IMR-90 (cell line): ENCODE data around the gene KNCN. TPM values are rescaled to one million over a fixed set of nuclear protein-coding genes. Genes with fewer than 3 reads are reported as not detected.

Experiments
- ATAC-seq: fragments of 200-7000 bp; cut with Tn5 transposase; 2 replicates; pipeline ENCODE4 v1.9.1; 2020; ENCODE audit warnings: low read depth, mild to moderate bottlenecking, moderate library complexity
- BruUV-seq: library from RNA; stranded (reverse); fragments of 400-500 nt; replicated peaks from 2 replicates; lab custom pipeline; 2021; lab: Mats Ljungman, UMichigan
- CTCF ChIA-PET: fragments of 300-600 bp; formaldehyde crosslinking; extraction: SDS; loops from one replicate; lab custom pipeline; 2021; ENCODE audit warnings: antibody characterized with exemption; lab: Yijun Ruan, JAX
- POLR2A ChIA-PET: fragments of 300-600 bp; sonication (Branson Sonifier 250); formaldehyde crosslinking; loops from one replicate; lab custom pipeline; 2022; ENCODE audit warnings: antibody characterized with exemption; ENCODE audit not compliant: unreplicated experiment; lab: Charles Lee
- DNase-seq: peaks from one replicate; pipeline ENCODE4 v3.0.0; 2013
- H2AFZ ChIP-seq: replicated peaks from 2 replicates; pipeline ENCODE3; 2013; ENCODE audit warnings: low read length, mild to moderate bottlenecking; ENCODE audit not compliant: poor library complexity
- H2AK5ac ChIP-seq: 2 replicates; pipeline ENCODE4 v1.6.1; 2013; ENCODE audit warnings: low read depth, low read length, inconsistent platforms
- H2AK9ac ChIP-seq: replicated peaks from 2 replicates; pipeline ENCODE3; 2013; ENCODE audit warnings: mild to moderate bottlenecking, low read depth, low read length, moderate library complexity; ENCODE audit not compliant: poor library complexity
- H2BK120ac ChIP-seq: 2 replicates; pipeline ENCODE4 v1.6.1; 2013; ENCODE audit warnings: low read depth, low read length, inconsistent platforms
- H2BK15ac ChIP-seq: 3 replicates; pipeline ENCODE4 v1.6.1; 2013; ENCODE audit warnings: low read depth, low read length, inconsistent platforms
- H2BK20ac ChIP-seq: 2 replicates; pipeline ENCODE4 v1.6.1; 2013; ENCODE audit warnings: low read depth, mild to moderate bottlenecking, inconsistent platforms, low read length, moderate library complexity
- H2BK5ac ChIP-seq: 2 replicates; pipeline ENCODE4 v1.6.1; 2013; ENCODE audit warnings: mild to moderate bottlenecking, low read depth, low read length, inconsistent platforms; ENCODE audit not compliant: poor library complexity, severe bottlenecking
- H3K14ac ChIP-seq: replicated peaks from 2 replicates; pipeline ENCODE4 v1.6.1; 2013; ENCODE audit warnings: low read depth, low read length, inconsistent platforms
- H3K18ac ChIP-seq: 2 replicates; pipeline ENCODE4 v1.6.1; 2013; ENCODE audit warnings: low read depth, low read length, control low read depth
- H3K23ac ChIP-seq: 2 replicates; pipeline ENCODE4 v1.6.1; 2013; ENCODE audit warnings: low read depth, low read length, inconsistent platforms
- H3K27ac ChIP-seq: 2 replicates; pipeline ENCODE4 v1.5.1; 2013; ENCODE audit warnings: mild to moderate bottlenecking, control low read depth, low read length; ENCODE audit not compliant: insufficient read depth
- H3K27me3 ChIP-seq: 2 replicates; pipeline ENCODE4 v1.6.1; 2013; ENCODE audit warnings: low read length; ENCODE audit not compliant: control insufficient read depth, insufficient read depth
- H3K36me3 ChIP-seq: 2 replicates; pipeline ENCODE4 v1.6.1; 2013; ENCODE audit warnings: low read length, mixed read lengths; ENCODE audit not compliant: control insufficient read depth, insufficient read depth
- H3K4ac ChIP-seq: 2 replicates; pipeline ENCODE4 v1.6.1; 2013; ENCODE audit warnings: low read depth, low read length, inconsistent platforms
- H3K4me1 ChIP-seq: 2 replicates; pipeline ENCODE4 v1.6.1; 2013; ENCODE audit warnings: low read length, mixed read lengths; ENCODE audit not compliant: control insufficient read depth, insufficient read depth
- H3K4me2 ChIP-seq: 2 replicates; pipeline ENCODE4 v1.6.1; 2013; ENCODE audit warnings: low read depth, mild to moderate bottlenecking, control low read depth, low read length, moderate library complexity
- H3K4me3 ChIP-seq: 2 replicates; pipeline ENCODE4 v1.5.1; 2013; ENCODE audit warnings: low read depth, mild to moderate bottlenecking, control low read depth, low read length, moderate library complexity; ENCODE audit not compliant: insufficient read depth
- H3K56ac ChIP-seq: 2 replicates; pipeline ENCODE4 v1.6.1; 2013; ENCODE audit warnings: low read length, inconsistent platforms; ENCODE audit not compliant: insufficient read depth; ENCODE audit errors: extremely low read depth
- H3K79me1 ChIP-seq, 2 experiments: 2 replicates each; pipeline ENCODE4 v1.6.1; 2013; ENCODE audit warnings: low read length in 2 of 2, inconsistent platforms in 1 of 2, low read depth in 1 of 2
- H3K9ac ChIP-seq: 2 replicates; pipeline ENCODE4 v1.6.1; 2013; ENCODE audit warnings: low read depth, low read length, control low read depth
- H3K9me1 ChIP-seq: 2 replicates; pipeline ENCODE4 v1.6.1; 2013; ENCODE audit warnings: low read length, inconsistent platforms; ENCODE audit not compliant: insufficient read depth
- H3K9me3 ChIP-seq: 2 replicates; pipeline ENCODE4 v1.6.1; 2013; ENCODE audit warnings: low read length; ENCODE audit not compliant: control insufficient read depth, insufficient read depth
- H4K20me1 ChIP-seq: 2 replicates; pipeline ENCODE4 v1.6.1; 2013; ENCODE audit warnings: low read length, inconsistent platforms; ENCODE audit not compliant: insufficient read depth
- H4K5ac ChIP-seq: 2 replicates; pipeline ENCODE4 v1.6.1; 2013; ENCODE audit warnings: mild to moderate bottlenecking, low read depth, low read length, control low read depth
- H4K8ac ChIP-seq, 2 experiments: 2 replicates each; pipeline ENCODE4 v1.6.1; 2013; ENCODE audit warnings: low read depth in 2 of 2, low read length in 2 of 2, control low read depth in 1 of 2, inconsistent platforms in 1 of 2
- H4K91ac ChIP-seq: 2 replicates; pipeline ENCODE4 v1.6.1; 2013; ENCODE audit warnings: low read depth, low read length, inconsistent platforms; ENCODE audit not compliant: insufficient read depth
- BHLHE40 ChIP-seq: fragments of 150-350 bp; IDR thresholded peaks from 2 replicates; pipeline ENCODE4 v1.6.1; 2016; ENCODE audit warnings: mild to moderate bottlenecking, low read depth, low read length
- CEBPB ChIP-seq: IDR thresholded peaks from 2 replicates; pipeline ENCODE4 v1.6.1; 2012; ENCODE audit warnings: low read depth, low read length, improper control_type of control experiment
- CHD1 ChIP-seq: IDR thresholded peaks from 2 replicates; pipeline ENCODE4 v1.6.1; 2012; ENCODE audit warnings: low read depth, low read length, improper control_type of control experiment
- ELK1 ChIP-seq: fragments of 150-350 bp; IDR thresholded peaks from 2 replicates; pipeline ENCODE4 v1.6.1; 2016; ENCODE audit warnings: low read depth, mild to moderate bottlenecking, low read length, moderate library complexity, borderline replicate concordance
- FOS ChIP-seq: fragments of 150-350 bp; IDR thresholded peaks from 2 replicates; pipeline ENCODE4 v1.6.1; 2016; ENCODE audit warnings: low read depth, low read length
- MAFK ChIP-seq: IDR thresholded peaks from 2 replicates; pipeline ENCODE4 v1.6.1; 2012; ENCODE audit warnings: low read depth, low read length, improper control_type of control experiment
- MAZ ChIP-seq: IDR thresholded peaks from 2 replicates; pipeline ENCODE4 v1.6.1; 2012; ENCODE audit warnings: low read depth, mild to moderate bottlenecking, low read length, improper control_type of control experiment, moderate library complexity, borderline replicate concordance
- MXI1 ChIP-seq: IDR thresholded peaks from 2 replicates; pipeline ENCODE4 v1.6.1; 2012; ENCODE audit warnings: low read depth, mild to moderate bottlenecking, low read length, moderate library complexity, borderline replicate concordance
- NFE2L2 ChIP-seq: fragments of 150-350 bp; IDR thresholded peaks from 2 replicates; pipeline ENCODE4 v1.6.1; 2016; ENCODE audit warnings: low read depth, mild to moderate bottlenecking, low read length
- POLR2A ChIP-seq: IDR thresholded peaks from 2 replicates; pipeline ENCODE4 v1.6.1; 2012; ENCODE audit warnings: mild to moderate bottlenecking, low read depth, low read length
- RAD21 ChIP-seq: IDR thresholded peaks from 2 replicates; pipeline ENCODE4 v1.6.1; 2012; ENCODE audit warnings: low read length, improper control_type of control experiment
- RCOR1 ChIP-seq: IDR thresholded peaks from 2 replicates; pipeline ENCODE4 v1.6.1; 2012; ENCODE audit warnings: mild to moderate bottlenecking, low read length, improper control_type of control experiment; ENCODE audit not compliant: insufficient replicate concordance
- RFX5 ChIP-seq: IDR thresholded peaks from 2 replicates; pipeline ENCODE4 v1.8.0; 2012; ENCODE audit warnings: low read depth, mild to moderate bottlenecking, low read length, moderate library complexity
- SMC3 ChIP-seq: fragments of 150-350 bp; IDR thresholded peaks from 2 replicates; pipeline ENCODE4 v1.6.1; 2016; ENCODE audit warnings: low read depth, mild to moderate bottlenecking, antibody characterized with exemption, low read length, moderate library complexity
- WGBS, 2 experiments: methylation state at CpG; one replicate each; pipeline versions ENCODE4 v1.1.5 to v1.1.7; 2013; ENCODE audit warnings: missing lambda C conversion rate in 2 of 2; ENCODE audit not compliant: insufficient read length in 1 of 2; ENCODE audit errors: extremely low coverage in 2 of 2; 5-methylcytosine and 5-hydroxymethylcytosine counted together
- dilution Hi-C: fragments of 300-500 bp; cut with HindIII; formaldehyde crosslinking; loops from one replicate; pipeline ENCODE4 v1.14.3; 2018; ENCODE audit warnings: low sequenced_read_pairs; ENCODE audit not compliant: unreplicated experiment
- in situ Hi-C: fragments of 300-500 bp; cut with MboI; formaldehyde crosslinking; loops from 3 replicates; pipeline ENCODE4 v1.14.3; 2019; ENCODE audit warnings: low sequenced_read_pairs, inconsistent platforms, mixed read lengths
- intact Hi-C: fragments of 100-400 bp; cut with micrococcal nuclease; formaldehyde crosslinking; loops from 2 replicates; pipeline ENCODE4 v1.10.0; 2022
- polyA plus RNA-seq, 3 experiments: library from polyadenylated mRNA; depleted of rRNA; stranded (reverse); fragments of >200 nt; gene quantifications; 2 replicates each; pipeline ENCODE4 v1.2.3, GENCODE V29; 2012; ENCODE audit warnings: low replicate concordance in 1 of 3
- total RNA-seq: library from RNA; depleted of rRNA; stranded (reverse); fragments of >200 nt; gene quantifications from 2 replicates; pipeline ENCODE4 v1.2.3, GENCODE V29; 2012
- TF ChIP-seq, protein P1 (sequence below): conservative IDR thresholded peaks from 2 replicates; pipeline ENCODE4 v1.5.1; 2012; ENCODE audit warnings: mild to moderate bottlenecking, low read depth, low read length, improper control_type of control experiment
- TF ChIP-seq, protein P2 (sequence below): fragments of 150-350 bp; IDR thresholded peaks from 2 replicates; pipeline ENCODE4 v1.6.1; 2017; ENCODE audit warnings: mild to moderate bottlenecking, antibody characterized with exemption, low read length, low read depth

Gene KNCN
- total and polyA plus RNA-seq, 2 of the 4 experiments (the other 2 are of a cell fraction): not detected

GRCh38 chr1:46519209-46519608, 32.2 kb downstream of the KNCN start:
- dilution Hi-C loops: no loop called here
- ATAC-seq: no peak

More at GRCh38 chr1:46519209-46519608, 32.2 kb downstream of the KNCN start:
- no peaks in the 10 kb centered on the region for H3K36me3 ChIP-seq
- H2AK5ac ChIP-seq: no peak overlapping the region
- H2BK5ac ChIP-seq: no peak overlapping the region
- H3K4ac ChIP-seq: no peak overlapping the region
- no peak for DNase-seq
- in situ Hi-C loops: no loop called here
- H3K9me1 ChIP-seq: peaks cover 3% of the 10 kb centered on the region
- H3K79me1 ChIP-seq: no peaks in the 10 kb centered on the region
- H2BK15ac ChIP-seq: no peak overlapping the region
- H3K27ac ChIP-seq: no peak overlapping the region
- CTCF ChIA-PET: no interaction called here
- peaks cover 42% of the 10 kb centered on the region for H3K27me3 ChIP-seq
- H3K18ac ChIP-seq: no peak overlapping the region
- H4K5ac ChIP-seq: no peak overlapping the region
- no peak overlapping the region for H2AK9ac ChIP-seq
- H3K56ac ChIP-seq: no peak overlapping the region
- 43% methylated on average over 1 of the region's 4 CpGs; no CpG with 5 or more reads in 1 of the 2 experiments for WGBS, 2 experiments
- no peak overlapping the region for H2BK120ac ChIP-seq
- TF ChIP-seq MAZ: no peak
- TF ChIP-seq CEBPB: no peak
- no peak for TF ChIP-seq MAFK
- no peak for TF ChIP-seq ELK1
- TF ChIP-seq MXI1: no peak
- no peak for TF ChIP-seq SMC3
- TF ChIP-seq, protein P1, sequence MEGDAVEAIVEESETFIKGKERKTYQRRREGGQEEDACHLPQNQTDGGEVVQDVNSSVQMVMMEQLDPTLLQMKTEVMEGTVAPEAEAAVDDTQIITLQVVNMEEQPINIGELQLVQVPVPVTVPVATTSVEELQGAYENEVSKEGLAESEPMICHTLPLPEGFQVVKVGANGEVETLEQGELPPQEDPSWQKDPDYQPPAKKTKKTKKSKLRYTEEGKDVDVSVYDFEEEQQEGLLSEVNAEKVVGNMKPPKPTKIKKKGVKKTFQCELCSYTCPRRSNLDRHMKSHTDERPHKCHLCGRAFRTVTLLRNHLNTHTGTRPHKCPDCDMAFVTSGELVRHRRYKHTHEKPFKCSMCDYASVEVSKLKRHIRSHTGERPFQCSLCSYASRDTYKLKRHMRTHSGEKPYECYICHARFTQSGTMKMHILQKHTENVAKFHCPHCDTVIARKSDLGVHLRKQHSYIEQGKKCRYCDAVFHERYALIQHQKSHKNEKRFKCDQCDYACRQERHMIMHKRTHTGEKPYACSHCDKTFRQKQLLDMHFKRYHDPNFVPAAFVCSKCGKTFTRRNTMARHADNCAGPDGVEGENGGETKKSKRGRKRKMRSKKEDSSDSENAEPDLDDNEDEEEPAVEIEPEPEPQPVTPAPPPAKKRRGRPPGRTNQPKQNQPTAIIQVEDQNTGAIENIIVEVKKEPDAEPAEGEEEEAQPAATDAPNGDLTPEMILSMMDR: no peak
- no peak for TF ChIP-seq FOS
- TF ChIP-seq, protein P2, sequence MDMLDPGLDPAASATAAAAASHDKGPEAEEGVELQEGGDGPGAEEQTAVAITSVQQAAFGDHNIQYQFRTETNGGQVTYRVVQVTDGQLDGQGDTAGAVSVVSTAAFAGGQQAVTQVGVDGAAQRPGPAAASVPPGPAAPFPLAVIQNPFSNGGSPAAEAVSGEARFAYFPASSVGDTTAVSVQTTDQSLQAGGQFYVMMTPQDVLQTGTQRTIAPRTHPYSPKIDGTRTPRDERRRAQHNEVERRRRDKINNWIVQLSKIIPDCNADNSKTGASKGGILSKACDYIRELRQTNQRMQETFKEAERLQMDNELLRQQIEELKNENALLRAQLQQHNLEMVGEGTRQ: no peak
- TF ChIP-seq NFE2L2: no peak
- TF ChIP-seq POLR2A: no peak
- no peak for TF ChIP-seq CHD1
- TF ChIP-seq RAD21: no peak
- TF ChIP-seq RCOR1: no peak
- TF ChIP-seq RFX5: no peak
- no peak for TF ChIP-seq BHLHE40
- H3K14ac ChIP-seq: no peak overlapping the region
- no peak overlapping the region for H3K4me3 ChIP-seq
- H3K9ac ChIP-seq: no peak overlapping the region
- no peak overlapping the region for H3K23ac ChIP-seq
- BruUV-seq: no TSS peak
- H3K9me3 ChIP-seq: no peaks in the 10 kb centered on the region
- no peak overlapping the region for H2AFZ ChIP-seq
- 0 out of 2 replicates have a peak, but pooled peaks cover 3% of the 10 kb centered on the region for H4K20me1 ChIP-seq
- no peak overlapping the region for H4K91ac ChIP-seq
- H3K4me1 ChIP-seq: peaks cover 16% of the 10 kb centered on the region
- no peak overlapping the region for H3K4me2 ChIP-seq
- POLR2A ChIA-PET: no interaction called here
- intact Hi-C loops: no loop called here
- no peak overlapping the region for H2BK20ac ChIP-seq
- no peak overlapping the region for H4K8ac ChIP-seq
